K562 (cell line): ENCODE measurements around the gene SEPHS1.
A peak's percentile ranks its signal among the peaks of the same experiment; 100 is the strongest.

Source experiments
- ASH1L ChIP-seq: fragments of 450-650 bp; IDR thresholded peaks from 2 replicates; pipeline ENCODE4 v1.6.1; 2018; ENCODE audit warnings: borderline replicate concordance, mild to moderate bottlenecking, low read depth; ENCODE audit not compliant: partially characterized antibody
- EZH2 ChIP-seq: IDR thresholded peaks from 2 replicates; pipeline ENCODE4 v1.6.1; 2012; ENCODE audit warnings: low read depth, mild to moderate bottlenecking, inconsistent platforms, low read length, borderline replicate concordance
- FOXA3 ChIP-seq, 2 experiments: fragments of 450-650 bp in 1 of 2; sonication (generic) in 1 of 2; formaldehyde crosslinking; IDR thresholded peaks in 1 of 2; conservative IDR thresholded peaks in 1 of 2; 2 replicates each; pipeline versions ENCODE4 v1.4.0 to v1.8.0; 2020 to 2022; ENCODE audit warnings: mild to moderate bottlenecking in 2 of 2, missing genetic modification reagents in 1 of 2
- LEF1 ChIP-seq: fragments of 450-650 bp; IDR thresholded peaks from 2 replicates; pipeline ENCODE4 v1.6.1; 2016; ENCODE audit warnings: mild to moderate bottlenecking
- MAX ChIP-seq: sonication (generic); formaldehyde crosslinking; IDR thresholded peaks from 2 replicates; pipeline ENCODE4 v1.9.0; 2022; ENCODE audit warnings: mild to moderate bottlenecking, missing genetic modification reagents
- PHB ChIP-seq: fragments of 250-450 bp; sonication (Bioruptor Pico); IDR thresholded peaks from 2 replicates; pipeline ENCODE4 v1.5.0; 2021
- RHOXF2B ChIP-seq: fragments of 250-450 bp; sonication (Bioruptor Pico); conservative IDR thresholded peaks from 2 replicates; pipeline ENCODE4 v1.5.1; 2021
- ZC3H4 ChIP-seq: sonication (generic); formaldehyde crosslinking; IDR thresholded peaks from 2 replicates; pipeline ENCODE4 v1.9.0; 2021; ENCODE audit warnings: missing genetic modification reagents, borderline replicate concordance
- ZNF695 ChIP-seq: fragments of 450-650 bp; formaldehyde crosslinking; IDR thresholded peaks from 2 replicates; pipeline ENCODE4 v1.4.0; 2020; ENCODE audit warnings: mild to moderate bottlenecking, moderate library complexity
- TF ChIP-seq, protein P1 (sequence below), 3 experiments: IDR thresholded peaks in 2 of 3; conservative IDR thresholded peaks in 1 of 3; 2 replicates each; pipeline ENCODE4 v1.5.1; 2011 to 2012; ENCODE audit warnings: low read length in 3 of 3, mild to moderate bottlenecking in 3 of 3, control low read depth in 2 of 3, improper control_type of control experiment in 1 of 3, inconsistent platforms in 1 of 3, low read depth in 1 of 3, mixed read lengths in 1 of 3, moderate library complexity in 1 of 3; ENCODE audit not compliant: insufficient read depth in 2 of 3

GRCh38 chr10:13371897-13372470 lies 23.9 kb upstream of the SEPHS1 start:
- TF ChIP-seq, protein P1, sequence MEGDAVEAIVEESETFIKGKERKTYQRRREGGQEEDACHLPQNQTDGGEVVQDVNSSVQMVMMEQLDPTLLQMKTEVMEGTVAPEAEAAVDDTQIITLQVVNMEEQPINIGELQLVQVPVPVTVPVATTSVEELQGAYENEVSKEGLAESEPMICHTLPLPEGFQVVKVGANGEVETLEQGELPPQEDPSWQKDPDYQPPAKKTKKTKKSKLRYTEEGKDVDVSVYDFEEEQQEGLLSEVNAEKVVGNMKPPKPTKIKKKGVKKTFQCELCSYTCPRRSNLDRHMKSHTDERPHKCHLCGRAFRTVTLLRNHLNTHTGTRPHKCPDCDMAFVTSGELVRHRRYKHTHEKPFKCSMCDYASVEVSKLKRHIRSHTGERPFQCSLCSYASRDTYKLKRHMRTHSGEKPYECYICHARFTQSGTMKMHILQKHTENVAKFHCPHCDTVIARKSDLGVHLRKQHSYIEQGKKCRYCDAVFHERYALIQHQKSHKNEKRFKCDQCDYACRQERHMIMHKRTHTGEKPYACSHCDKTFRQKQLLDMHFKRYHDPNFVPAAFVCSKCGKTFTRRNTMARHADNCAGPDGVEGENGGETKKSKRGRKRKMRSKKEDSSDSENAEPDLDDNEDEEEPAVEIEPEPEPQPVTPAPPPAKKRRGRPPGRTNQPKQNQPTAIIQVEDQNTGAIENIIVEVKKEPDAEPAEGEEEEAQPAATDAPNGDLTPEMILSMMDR (IDR thresholded peaks at IDR 0.05 in 2 of 3, conservative IDR thresholded peaks at IDR 0.05 in 1 of 3; ENCODE audit: insufficient read depth in 2 of 3, low read depth in 1 of 3, low read length in 3 of 3), result peak; percentile 91 to 99 (median 97)
- TF ChIP-seq EZH2 (no peak), MAX (CRISPR knock-in tag) (no peak), PHB (no peak), FOXA3 (CRISPR knock-in tag; conservative IDR thresholded peaks at IDR 0.05 in 1 of 2, IDR thresholded peaks at IDR 0.05 in 1 of 2) (no peak), ZC3H4 (no peak), RHOXF2B (CRISPR knock-in tag) (no peak), ASH1L (no peak), ZNF695 (CRISPR knock-in tag) (no peak), LEF1 (no peak)
